Measurements from ENCODE around the gene ZNF407.

GRCh38 chr18:74933930-74934329 lies 336.3 kb downstream of the ZNF407 start:
- TF ChIP-seq CTCF (IDR thresholded peaks at IDR 0.05) (no peak), EP300 (IDR thresholded peaks at IDR 0.05) (no peak), POLR2A (IDR thresholded peaks at IDR 0.05) (no peak), POLR2AphosphoS5 (IDR thresholded peaks at IDR 0.05) (no peak)

Data from stomach (tissue), 4 donors.